CD14-positive monocyte (primary cell): ENCODE data around the gene ACO2. TPM values are rescaled to one million over a fixed set of nuclear protein-coding genes. Genes with fewer than 3 reads are reported as not detected.

Source experiments
- DNase-seq, 3 donors: peaks; one replicate each; pipeline ENCODE4 v3.0.0-alpha.2; 2011 to 2022
- H2AFZ ChIP-seq: 2 replicates; pipeline ENCODE4 v1.6.0; 2012; ENCODE audit warnings: mild to moderate bottlenecking, low read depth, low read length, inconsistent platforms; ENCODE audit not compliant: insufficient read depth, poor library complexity, severe bottlenecking
- H3K27ac ChIP-seq, 2 donors: 1 replicate in 1 of 2; 2 replicates in 1 of 2; pipeline ENCODE4 v1.5.1; 2012 to 2013; ENCODE audit warnings: low read length in 2 of 2, control low read depth in 1 of 2, inconsistent platforms in 1 of 2, low read depth in 1 of 2, mild to moderate bottlenecking in 1 of 2
- H3K27me3 ChIP-seq, 2 donors: one replicate each; pipeline versions ENCODE4 v1.6.0 to v1.6.1; 2011 to 2013; ENCODE audit warnings: low read length in 2 of 2; ENCODE audit not compliant: control insufficient read depth in 2 of 2, insufficient read depth in 2 of 2
- H3K36me3 ChIP-seq, 2 donors: replicated peaks in 1 of 2; 1 replicate in 1 of 2; 2 replicates in 1 of 2; pipeline versions ENCODE4 v1.5.1 to v1.6.1; 2012 to 2013; ENCODE audit warnings: low read length in 2 of 2, control low read depth in 1 of 2, inconsistent platforms in 1 of 2, mild to moderate bottlenecking in 1 of 2; ENCODE audit not compliant: insufficient read depth in 2 of 2, control insufficient read depth in 1 of 2
- H3K4me1 ChIP-seq, 2 donors: 1 replicate in 1 of 2; 2 replicates in 1 of 2; pipeline versions ENCODE4 v1.5.1 to v1.6.1; 2012 to 2013; ENCODE audit warnings: low read length in 2 of 2, control low read depth in 1 of 2, inconsistent platforms in 1 of 2, mild to moderate bottlenecking in 1 of 2, moderate library complexity in 1 of 2; ENCODE audit not compliant: insufficient read depth in 2 of 2, control insufficient read depth in 1 of 2
- H3K4me2 ChIP-seq: replicated peaks from 2 replicates; pipeline ENCODE3; 2012; ENCODE audit warnings: low read length, moderate library complexity, mild to moderate bottlenecking; ENCODE audit not compliant: poor library complexity, severe bottlenecking; ENCODE audit errors: extremely low read depth
- H3K4me3 ChIP-seq, 3 experiments: fragments of 200-600 bp in 1 of 3; sonication (generic) in 1 of 3; replicated peaks in 1 of 3; 1 replicate in 2 of 3; 2 replicates in 1 of 3; pipeline ENCODE4 v1.5.1; 2011 to 2013; ENCODE audit warnings: low read length in 3 of 3, mild to moderate bottlenecking in 3 of 3, control low read depth in 2 of 3, low read depth in 2 of 3, inconsistent platforms in 1 of 3, moderate library complexity in 1 of 3
- H3K79me2 ChIP-seq: 2 replicates; pipeline ENCODE4 v1.6.0; 2012; ENCODE audit warnings: mild to moderate bottlenecking, control low read depth, inconsistent platforms, low read length, moderate library complexity; ENCODE audit not compliant: insufficient read depth
- H3K9ac ChIP-seq: 2 replicates; pipeline ENCODE4 v1.6.0; 2017; ENCODE audit warnings: low read length, mild to moderate bottlenecking; ENCODE audit not compliant: insufficient read depth, poor library complexity, severe bottlenecking
- H3K9me3 ChIP-seq, 2 donors: replicated peaks in 1 of 2; 1 replicate in 1 of 2; 2 replicates in 1 of 2; pipeline versions ENCODE4 v1.5.1 to v1.6.1; 2012 to 2013; ENCODE audit warnings: low read length in 2 of 2, control low read depth in 1 of 2; ENCODE audit not compliant: control insufficient read depth in 1 of 2, insufficient read depth in 1 of 2
- H4K20me1 ChIP-seq: 2 replicates; pipeline ENCODE4 v1.6.0; 2012; ENCODE audit warnings: mild to moderate bottlenecking, low read length, control low read depth, moderate library complexity; ENCODE audit not compliant: insufficient read depth
- H3K27ac Mint-ChIP-seq, 7 donors: one replicate each; pipeline ENCODE4 v1.8.0; 2020; ENCODE audit warnings: mild to moderate bottlenecking in 7 of 7, mixed read lengths in 7 of 7, moderate library complexity in 6 of 7, inconsistent platforms in 2 of 7
- H3K27me3 Mint-ChIP-seq, 3 donors: one replicate each; pipeline ENCODE4 v1.8.0; 2021 to 2022; ENCODE audit warnings: low read depth in 3 of 3, mild to moderate bottlenecking in 3 of 3, mixed read lengths in 3 of 3, moderate library complexity in 3 of 3, inconsistent platforms in 1 of 3
- H3K36me3 Mint-ChIP-seq, 2 donors: one replicate each; pipeline ENCODE4 v1.8.0; 2020; ENCODE audit warnings: mixed read lengths in 2 of 2, inconsistent platforms in 1 of 2, mild to moderate bottlenecking in 1 of 2
- H3K4me1 Mint-ChIP-seq: one replicate; pipeline ENCODE4 v1.8.0; 2020; ENCODE audit warnings: mild to moderate bottlenecking, mixed read lengths
- H3K4me3 Mint-ChIP-seq, 2 donors: one replicate each; pipeline ENCODE4 v1.8.0; 2020; ENCODE audit warnings: mild to moderate bottlenecking in 2 of 2, mixed read lengths in 2 of 2, moderate library complexity in 1 of 2
- H3K9me3 Mint-ChIP-seq, 7 donors: one replicate each; pipeline ENCODE4 v1.8.0; 2020 to 2022; ENCODE audit warnings: mixed read lengths in 7 of 7, mild to moderate bottlenecking in 6 of 7, moderate library complexity in 6 of 7, inconsistent platforms in 2 of 7
- WGBS: methylation state at CpG from one replicate; pipeline ENCODE4 v1.1.5; 2013; ENCODE audit warnings: missing lambda C conversion rate; ENCODE audit not compliant: insufficient coverage; 5-methylcytosine and 5-hydroxymethylcytosine counted together
- intact Hi-C, 2 donors: fragments of 100-400 bp; cut with micrococcal nuclease; formaldehyde crosslinking; loops; one replicate each; pipeline versions ENCODE4 v1.15.0 to v1.15.1; 2023
- polyA plus RNA-seq, 3 donors: library from polyadenylated mRNA; depleted of rRNA in 1 of 3; unstranded in 2 of 3; stranded (reverse) in 1 of 3; fragments of 300-500 nt in 2 of 3; fragments of >200 nt in 1 of 3; fragmentation: Illumina TruSeq in 2 of 3; gene quantifications; 1 replicate in 2 of 3; 2 replicates in 1 of 3; pipeline ENCODE4 v1.2.3, GENCODE V29; 2012 to 2021
- TF ChIP-seq, protein P1 (sequence below): fragments of 200-600 bp; IDR thresholded peaks from one replicate; pipeline ENCODE4 v1.8.0; 2022; ENCODE audit warnings: antibody characterized with exemption, mild to moderate bottlenecking

ACO2 gene
- polyA plus RNA-seq, 3 donors, result 56.8 to 75.8 (median 64.2) TPM

DNA sequence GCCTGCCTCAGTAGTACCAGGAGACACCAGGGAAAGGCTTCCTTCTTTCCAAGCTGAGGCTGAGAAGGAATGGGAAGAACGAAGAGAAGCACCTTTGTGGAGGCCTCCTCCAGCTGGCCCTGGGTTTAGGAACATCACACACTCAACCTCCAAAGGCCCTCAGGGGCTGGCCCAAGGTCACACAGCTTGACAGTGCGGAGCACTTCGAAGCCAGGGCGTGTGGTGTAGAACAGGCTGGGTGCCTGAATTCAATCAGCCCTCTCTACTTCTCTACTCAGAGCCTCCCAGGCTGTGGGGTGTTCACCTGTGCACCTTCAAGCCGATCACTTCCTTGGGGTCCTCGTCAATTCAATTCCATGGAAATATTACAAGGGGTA, 91.2 kb downstream of the ACO2 start:
- DNase-seq, result no peak
- Histone ChIP-seq H3K36me3 (no peaks in the 10 kb centered on the region), H4K20me1 (no peaks in the 10 kb centered on the region), H3K9ac (no peak overlapping the region), H3K4me1 (no peaks in the 10 kb centered on the region), H3K4me2 (no peak overlapping the region), H3K79me2 (no peaks in the 10 kb centered on the region), H3K27ac (no peak overlapping the region), H3K9me3 (no peaks in the 10 kb centered on the region), H3K4me3 (no peak overlapping the region), H2AFZ (no peak overlapping the region), H3K27me3 (peaks cover 0 to 31% of the 10 kb centered on the region in 2 donors)
- intact Hi-C loops, result no loop called here
- 79% methylated on average over 4 of the region's 6 CpGs for WGBS
- TF ChIP-seq, protein P1, sequence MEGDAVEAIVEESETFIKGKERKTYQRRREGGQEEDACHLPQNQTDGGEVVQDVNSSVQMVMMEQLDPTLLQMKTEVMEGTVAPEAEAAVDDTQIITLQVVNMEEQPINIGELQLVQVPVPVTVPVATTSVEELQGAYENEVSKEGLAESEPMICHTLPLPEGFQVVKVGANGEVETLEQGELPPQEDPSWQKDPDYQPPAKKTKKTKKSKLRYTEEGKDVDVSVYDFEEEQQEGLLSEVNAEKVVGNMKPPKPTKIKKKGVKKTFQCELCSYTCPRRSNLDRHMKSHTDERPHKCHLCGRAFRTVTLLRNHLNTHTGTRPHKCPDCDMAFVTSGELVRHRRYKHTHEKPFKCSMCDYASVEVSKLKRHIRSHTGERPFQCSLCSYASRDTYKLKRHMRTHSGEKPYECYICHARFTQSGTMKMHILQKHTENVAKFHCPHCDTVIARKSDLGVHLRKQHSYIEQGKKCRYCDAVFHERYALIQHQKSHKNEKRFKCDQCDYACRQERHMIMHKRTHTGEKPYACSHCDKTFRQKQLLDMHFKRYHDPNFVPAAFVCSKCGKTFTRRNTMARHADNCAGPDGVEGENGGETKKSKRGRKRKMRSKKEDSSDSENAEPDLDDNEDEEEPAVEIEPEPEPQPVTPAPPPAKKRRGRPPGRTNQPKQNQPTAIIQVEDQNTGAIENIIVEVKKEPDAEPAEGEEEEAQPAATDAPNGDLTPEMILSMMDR, result no peak
- Mint-ChIP-seq H3K27ac (no peak overlapping the region), H3K4me1 (no peaks in the 10 kb centered on the region), H3K9me3 (no peaks in the 10 kb centered on the region), H3K36me3 (no peaks in the 10 kb centered on the region), H3K27me3 (peaks cover 34 to 59% (median 58%) of the 10 kb centered on the region in 3 donors), H3K4me3 (no peak overlapping the region)

DNA sequence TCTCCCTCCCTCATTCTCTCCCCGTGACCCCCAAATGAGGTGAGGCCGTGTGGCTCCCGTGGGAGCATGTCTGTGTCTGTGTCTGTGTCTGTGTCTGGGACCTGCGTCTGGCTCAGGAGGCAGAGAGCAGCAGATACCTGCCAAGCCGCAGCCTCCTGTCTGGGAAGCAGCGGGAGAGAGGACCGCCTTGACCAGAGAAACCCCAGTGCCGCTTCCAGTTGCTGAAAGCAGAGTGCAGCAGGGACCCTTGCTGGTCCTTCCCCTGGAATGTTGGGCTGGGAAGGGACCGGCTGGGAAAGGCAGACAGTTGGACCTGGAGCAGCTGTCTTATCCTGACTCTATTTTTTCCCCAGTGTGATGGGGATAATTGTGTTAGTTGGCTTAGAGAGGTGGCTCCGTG, 92.4 kb downstream of the ACO2 start:
- Histone ChIP-seq H4K20me1 (no peaks in the 10 kb centered on the region), H3K27me3 (peaks cover 0 to 29% of the 10 kb centered on the region in 2 donors), H3K9ac (no peak overlapping the region), H3K27ac (no peak overlapping the region), H3K4me1 (no peaks in the 10 kb centered on the region), H3K36me3 (no peaks in the 10 kb centered on the region), H2AFZ (no peak overlapping the region), H3K4me2 (no peak overlapping the region), H3K79me2 (no peaks in the 10 kb centered on the region), H3K9me3 (no peaks in the 10 kb centered on the region), H3K4me3 (no peak overlapping the region)
- Mint-ChIP-seq H3K36me3 (no peaks in the 10 kb centered on the region), H3K4me3 (no peak overlapping the region), H3K27ac (no peak overlapping the region), H3K9me3 (no peaks in the 10 kb centered on the region), H3K27me3 (peaks cover 32 to 59% (median 58%) of the 10 kb centered on the region in 3 donors), H3K4me1 (no peaks in the 10 kb centered on the region)
- intact Hi-C loops, result no loop called here
- 79% methylated on average over 4 of the region's 10 CpGs for WGBS
- DNase-seq, result no peak
- TF ChIP-seq, protein P1, result no peak
